HG02798 (cell line): ENCODE results near the gene PARP6.
A peak's percentile ranks its signal among the peaks of the same experiment; 100 is the strongest.
"Not testable (repeated sequence)": the region's sequence is repeated elsewhere in the genome, so short reads cannot be mapped to it uniquely, and the experiment has no call there.

Source experiments
- ATAC-seq: cut with Tn5 transposase; IDR thresholded peaks from one replicate; pipeline ENCODE4 v1.9.1; 2021; ENCODE audit warnings: mild to moderate bottlenecking; ENCODE audit not compliant: unreplicated experiment, poor library complexity

PARP6 gene

GRCh38 chr15:72281713-72282112, 9.4 kb upstream of the PARP6 start:
- ATAC-seq: peak; percentile 41

GRCh38 chr15:72280751-72281150, 8.4 kb upstream of the PARP6 start:
- ATAC-seq: no peak

DNA sequence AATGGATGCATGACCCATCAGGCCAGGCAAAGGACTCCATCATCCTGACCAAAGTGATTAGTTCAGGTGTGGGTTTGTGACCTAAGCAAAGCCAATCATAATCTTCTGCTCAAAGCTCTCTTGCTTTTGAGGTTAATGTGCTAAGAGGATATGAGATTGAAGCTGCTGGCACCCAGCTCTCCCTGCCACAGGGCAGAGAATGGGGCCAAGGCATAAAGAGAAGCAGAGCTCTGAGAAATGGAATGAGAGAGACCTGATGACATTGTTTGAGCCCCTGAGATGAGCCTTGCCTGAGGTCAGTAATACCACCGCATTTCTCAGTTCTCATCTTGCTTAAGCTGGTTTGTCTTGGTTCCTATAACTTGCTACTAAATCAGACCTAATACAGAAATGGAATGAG, 6.4 kb upstream of the PARP6 start:
- no peak for ATAC-seq

GRCh38 chr15:72276326-72276700, 4.0 kb upstream of the PARP6 start:
- ATAC-seq: no peak

DNA sequence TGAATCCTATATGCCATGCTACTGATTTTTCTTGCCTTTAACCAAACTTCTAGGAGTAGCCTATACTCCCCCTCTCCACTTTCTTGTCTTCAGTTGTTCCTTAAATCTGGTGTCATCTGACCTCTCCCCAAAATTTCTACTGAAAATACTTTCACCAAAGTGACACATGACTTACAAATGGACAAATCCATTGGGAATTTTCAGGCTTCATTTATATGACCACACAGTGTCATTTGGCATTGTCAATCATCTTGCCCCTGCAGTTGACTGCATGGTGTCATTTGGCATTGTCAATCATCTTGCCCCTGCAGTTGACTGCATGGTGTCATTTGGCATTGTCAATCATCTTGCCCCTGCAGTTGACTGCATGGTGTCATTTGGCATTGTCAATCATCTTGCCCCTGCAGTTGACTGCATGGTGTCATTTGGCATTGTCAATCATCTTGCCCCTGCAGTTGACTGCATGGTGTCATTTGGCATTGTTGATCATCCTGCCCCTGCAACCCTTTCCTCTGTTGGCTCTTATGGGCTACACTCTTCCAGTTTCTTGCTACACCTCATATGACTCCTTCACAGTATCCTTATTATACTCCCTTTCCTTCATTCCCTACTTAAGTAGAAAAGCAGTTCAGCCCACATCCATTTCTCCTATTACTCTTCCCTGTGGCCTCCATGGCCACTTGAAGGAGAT, 3.4 kb upstream of the PARP6 start:
- ATAC-seq: not testable (repeated sequence)

GRCh38 chr15:72272997-72273352, 621 bp upstream of the PARP6 start:
- ATAC-seq: no peak

DNA sequence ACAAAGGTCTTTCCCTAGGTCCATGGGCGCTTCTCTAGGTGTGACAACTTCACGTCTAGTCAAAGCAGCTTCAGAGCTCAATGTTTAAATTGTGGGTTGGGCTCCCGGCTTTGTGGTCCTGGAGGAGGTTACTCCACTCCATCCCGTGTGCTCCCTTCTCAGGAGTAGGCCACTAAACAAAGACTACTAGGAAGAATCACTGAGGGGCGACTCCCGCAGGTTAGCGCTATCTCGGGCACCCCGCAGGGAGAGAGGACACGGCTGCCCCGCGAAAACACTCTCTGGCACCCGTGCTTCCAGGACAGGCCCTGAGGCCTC, 500 bp downstream of the PARP6 start:
- ATAC-seq: no peak

GRCh38 chr15:72271221-72271620, 1.1 kb downstream of the PARP6 start:
- ATAC-seq: no peak

GRCh38 chr15:72269739-72270138, 2.6 kb downstream of the PARP6 start:
- ATAC-seq: no peak

- ATAC-seq: no peak
Measured at GRCh38 chr15:72265031-72265430, 7.3 kb downstream of the PARP6 start.

- ATAC-seq: no peak
Measured at GRCh38 chr15:72252663-72253299, 19.6 kb downstream of the PARP6 start.

GRCh38 chr15:72249142-72249810, 23.1 kb downstream of the PARP6 start:
- ATAC-seq: no peak

DNA sequence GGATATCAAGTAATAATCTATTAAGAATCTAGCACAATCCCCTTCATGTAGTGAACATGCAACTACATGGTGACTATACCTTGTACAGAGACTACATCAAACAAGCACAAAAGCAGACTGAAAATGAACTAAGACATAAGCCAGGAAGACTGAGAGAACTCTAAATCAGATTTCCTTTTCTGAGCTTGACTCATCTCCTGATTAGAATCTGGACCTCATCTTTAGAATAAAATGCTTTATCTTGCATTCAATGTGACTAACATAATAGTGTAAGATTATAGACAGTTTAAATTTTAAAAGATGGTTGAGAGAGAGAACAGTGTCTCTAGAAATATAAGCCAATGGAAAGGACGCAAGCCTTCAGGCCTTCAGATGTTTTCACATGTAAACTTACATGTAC, 23.8 kb downstream of the PARP6 start:
- ATAC-seq: no peak

GRCh38 chr15:72242775-72243370, 29.5 kb downstream of the PARP6 start:
- no peak for ATAC-seq

- ATAC-seq: no peak
Measured at GRCh38 chr15:72239652-72240051, 32.7 kb downstream of the PARP6 start.

- no peak for ATAC-seq
Measured at GRCh38 chr15:72238586-72238985, 33.8 kb downstream of the PARP6 start.

DNA sequence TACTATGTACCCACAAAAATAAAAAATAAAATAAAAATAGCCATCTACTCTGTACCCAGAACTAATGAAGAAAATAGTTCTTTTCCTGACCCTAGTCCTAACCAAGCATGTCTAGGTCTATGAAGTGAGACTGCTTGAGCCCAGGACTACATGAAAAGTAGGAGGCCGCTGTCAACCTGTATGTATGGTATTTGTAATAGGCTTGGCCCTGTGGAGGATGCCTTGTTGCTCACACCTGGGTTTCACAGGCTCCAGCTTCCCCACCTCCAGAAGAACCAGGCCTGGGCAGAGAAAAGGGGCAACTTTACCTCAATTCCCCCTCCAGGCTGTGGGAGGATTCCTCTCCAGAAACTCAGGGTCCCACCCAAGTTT, 34.5 kb downstream of the PARP6 start:
- no peak for ATAC-seq

GRCh38 chr15:72237029-72237852, 35.1 kb downstream of the PARP6 start:
- peak; percentile 79 for ATAC-seq

DNA sequence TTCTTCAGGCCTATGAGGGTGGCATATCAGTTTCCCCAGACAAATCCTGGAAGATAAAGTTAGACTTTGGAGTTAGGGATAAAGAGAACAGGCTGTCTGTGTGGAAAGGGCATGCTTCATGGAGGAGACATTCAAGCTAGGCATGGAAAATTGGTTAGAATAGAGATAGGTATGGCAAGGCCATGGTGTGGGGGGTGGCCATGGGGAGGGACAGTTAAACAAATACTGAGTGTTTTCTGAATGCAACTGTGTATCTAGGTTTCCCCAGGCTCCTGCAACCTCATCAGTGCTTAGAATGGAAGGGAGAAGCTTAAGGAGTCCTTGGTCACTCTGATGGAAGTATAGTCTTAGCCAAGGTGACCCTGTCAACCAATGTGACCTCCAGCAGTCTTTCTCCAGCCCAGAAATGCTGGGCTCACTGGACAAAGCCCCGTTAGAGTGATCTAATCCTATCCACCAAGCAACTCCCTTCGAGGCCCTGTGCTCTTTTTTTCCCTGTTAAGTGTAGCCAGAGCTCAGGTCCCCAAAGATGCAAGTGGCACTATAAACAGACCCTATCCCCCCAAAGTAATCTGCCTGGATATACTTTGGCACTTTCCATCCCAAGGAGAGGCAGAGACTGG, 35.9 kb downstream of the PARP6 start:
- no peak for ATAC-seq

GRCh38 chr15:72235298-72235697, 37.1 kb downstream of the PARP6 start:
- no peak for ATAC-seq
